ENCODE measurements around the gene ZNF771.

Gene ZNF771

GRCh38 chr16:30437511-30438046, 30.2 kb downstream of the ZNF771 start:
- no peak overlapping the region for H3K23ac ChIP-seq (ENCODE audit: low read length in 2 of 2)
- no peak overlapping the region for H3K9ac ChIP-seq (ENCODE audit: low read length)
- no peak overlapping the region for H3K4ac ChIP-seq (ENCODE audit: low read depth in 1 of 2, low read length in 2 of 2)
- H2BK15ac ChIP-seq (ENCODE audit: low read depth, poor library complexity, severe bottlenecking): no peak overlapping the region
- H3K18ac ChIP-seq (ENCODE audit: low read depth in 1 of 2, low read length in 2 of 2): no peak overlapping the region
- no peak overlapping the region for H2AFZ ChIP-seq (ENCODE audit: low read depth, low read length)
- no peak for DNase-seq
- no peaks in the 10 kb centered on the region for H3K36me3 ChIP-seq (ENCODE audit: control insufficient read depth in 1 of 2, insufficient read depth in 2 of 2, low read depth in 1 of 2, low read length in 2 of 2)
- no peak overlapping the region for H4K91ac ChIP-seq (ENCODE audit: low read length)
- no peak overlapping the region for H2BK120ac ChIP-seq (ENCODE audit: low read depth, low read length)
- no peaks in the 10 kb centered on the region for H3K79me1 ChIP-seq (replicated peaks; ENCODE audit: low read length, poor library complexity, severe bottlenecking)
- H3K27ac ChIP-seq (ENCODE audit: low read length, poor library complexity, severe bottlenecking): no peak overlapping the region
- H3K9me3 ChIP-seq (ENCODE audit: control insufficient read depth, low read length): no peaks in the 10 kb centered on the region
- H2AK5ac ChIP-seq (ENCODE audit: low read length, severe bottlenecking): no peak overlapping the region
- H2BK12ac ChIP-seq (ENCODE audit: low read length in 2 of 2): no peak overlapping the region
- peaks cover 0 to 10% of the 10 kb centered on the region in 2 experiments for H3K27me3 ChIP-seq (ENCODE audit: control insufficient read depth in 1 of 2, insufficient read depth in 1 of 2, low read length in 2 of 2)
- H2BK5ac ChIP-seq (ENCODE audit: low read depth, low read length, poor library complexity, severe bottlenecking): no peak overlapping the region
- H3K14ac ChIP-seq (ENCODE audit: low read length in 2 of 2): no peak overlapping the region
- H3K4me3 ChIP-seq (ENCODE audit: insufficient read depth in 1 of 2, low read depth in 1 of 2, low read length in 2 of 2): no peak overlapping the region
- H3K4me1 ChIP-seq (ENCODE audit: control insufficient read depth, insufficient read depth, low read depth, low read length): no peaks in the 10 kb centered on the region
- 70% methylated on average over 3 of the region's 3 CpGs for WGBS
- no peak overlapping the region for H3K4me2 ChIP-seq (ENCODE audit: low read length, poor library complexity, severe bottlenecking)
- H4K8ac ChIP-seq (ENCODE audit: low read length): no peak overlapping the region

DNA sequence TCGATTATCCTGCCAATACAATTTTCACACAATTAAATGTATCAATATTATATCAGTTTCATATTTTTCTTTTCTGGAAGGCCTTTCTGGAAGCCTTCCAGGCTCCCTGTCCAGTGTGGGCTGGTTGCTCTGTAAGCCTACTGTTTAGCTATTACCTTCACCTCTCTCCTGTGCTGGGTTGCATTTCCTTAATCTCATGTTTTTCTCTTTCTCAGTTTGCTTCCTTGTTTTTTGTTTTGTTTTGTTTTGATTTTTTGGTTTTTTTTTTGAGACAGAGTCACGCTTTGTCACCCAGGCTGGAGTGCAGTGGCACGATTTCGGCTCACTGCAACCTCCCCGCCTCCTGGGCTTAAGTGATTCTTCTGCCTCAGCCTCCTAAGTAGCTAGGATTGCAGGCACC, 31.4 kb downstream of the ZNF771 start:
- H3K23ac ChIP-seq (ENCODE audit: low read length in 2 of 2): no peak overlapping the region
- DNase-seq: no peak
- no peak overlapping the region for H3K4ac ChIP-seq (ENCODE audit: low read depth in 1 of 2, low read length in 2 of 2)
- no peaks in the 10 kb centered on the region for H3K4me1 ChIP-seq (ENCODE audit: control insufficient read depth, insufficient read depth, low read depth, low read length)
- H2BK120ac ChIP-seq (ENCODE audit: low read depth, low read length): no peak overlapping the region
- no peaks in the 10 kb centered on the region for H3K9me3 ChIP-seq (ENCODE audit: control insufficient read depth, low read length)
- no peak overlapping the region for H4K91ac ChIP-seq (ENCODE audit: low read length)
- H4K8ac ChIP-seq (ENCODE audit: low read length): no peak overlapping the region
- no peak overlapping the region for H2BK12ac ChIP-seq (ENCODE audit: low read length in 2 of 2)
- no peak overlapping the region for H2AK5ac ChIP-seq (ENCODE audit: low read length, severe bottlenecking)
- H2BK5ac ChIP-seq (ENCODE audit: low read depth, low read length, poor library complexity, severe bottlenecking): no peak overlapping the region
- H3K36me3 ChIP-seq (ENCODE audit: control insufficient read depth in 1 of 2, insufficient read depth in 2 of 2, low read depth in 1 of 2, low read length in 2 of 2): peaks cover 0 to 10% of the 10 kb centered on the region in 2 experiments
- peaks cover 0 to 8% of the 10 kb centered on the region in 2 experiments for H3K27me3 ChIP-seq (ENCODE audit: control insufficient read depth in 1 of 2, insufficient read depth in 1 of 2, low read length in 2 of 2)
- H2BK15ac ChIP-seq (ENCODE audit: low read depth, poor library complexity, severe bottlenecking): no peak overlapping the region
- no peak overlapping the region for H3K27ac ChIP-seq (ENCODE audit: low read length, poor library complexity, severe bottlenecking)
- peaks cover 4% of the 10 kb centered on the region for H3K79me1 ChIP-seq (replicated peaks; ENCODE audit: low read length, poor library complexity, severe bottlenecking)
- H3K9ac ChIP-seq (ENCODE audit: low read length): no peak overlapping the region
- no peak overlapping the region for H3K4me2 ChIP-seq (ENCODE audit: low read length, poor library complexity, severe bottlenecking)
- no peak overlapping the region for H2AFZ ChIP-seq (ENCODE audit: low read depth, low read length)
- H3K4me3 ChIP-seq (ENCODE audit: insufficient read depth in 1 of 2, low read depth in 1 of 2, low read length in 2 of 2): no peak overlapping the region
- WGBS: 94% methylated on average over 5 of the region's 5 CpGs
- H3K18ac ChIP-seq (ENCODE audit: low read depth in 1 of 2, low read length in 2 of 2): no peak overlapping the region
- H3K14ac ChIP-seq (ENCODE audit: low read length in 2 of 2): no peak overlapping the region

- no peak overlapping the region for H3K18ac ChIP-seq (ENCODE audit: low read depth in 1 of 2, low read length in 2 of 2)
- H2AFZ ChIP-seq (ENCODE audit: low read depth, low read length): no peak overlapping the region
- peaks cover 11% of the 10 kb centered on the region for H3K79me1 ChIP-seq (replicated peaks; ENCODE audit: low read length, poor library complexity, severe bottlenecking)
- no peak overlapping the region for H2AK5ac ChIP-seq (ENCODE audit: low read length, severe bottlenecking)
- no peak overlapping the region for H2BK15ac ChIP-seq (ENCODE audit: low read depth, poor library complexity, severe bottlenecking)
- peaks cover 4 to 20% of the 10 kb centered on the region in 2 experiments for H3K36me3 ChIP-seq (ENCODE audit: control insufficient read depth in 1 of 2, insufficient read depth in 2 of 2, low read depth in 1 of 2, low read length in 2 of 2)
- H3K4me1 ChIP-seq (ENCODE audit: control insufficient read depth, insufficient read depth, low read depth, low read length): peaks cover 1% of the 10 kb centered on the region
- H2BK12ac ChIP-seq (ENCODE audit: low read length in 2 of 2): no peak overlapping the region
- H3K9me3 ChIP-seq (ENCODE audit: control insufficient read depth, low read length): no peaks in the 10 kb centered on the region
- H3K9ac ChIP-seq (ENCODE audit: low read length): no peak overlapping the region
- no peak overlapping the region for H3K4me3 ChIP-seq (ENCODE audit: insufficient read depth in 1 of 2, low read depth in 1 of 2, low read length in 2 of 2)
- H3K27ac ChIP-seq (ENCODE audit: low read length, poor library complexity, severe bottlenecking): no peak overlapping the region
- peaks cover 0 to under 1% of the 10 kb centered on the region in 2 experiments for H3K27me3 ChIP-seq (ENCODE audit: control insufficient read depth in 1 of 2, insufficient read depth in 1 of 2, low read length in 2 of 2)
- DNase-seq: no peak
- H4K8ac ChIP-seq (ENCODE audit: low read length): no peak overlapping the region
- H2BK120ac ChIP-seq (ENCODE audit: low read depth, low read length): no peak overlapping the region
- 90% methylated on average over 4 of the region's 6 CpGs for WGBS
- no peak overlapping the region for H3K23ac ChIP-seq (ENCODE audit: low read length in 2 of 2)
- no peak overlapping the region for H3K4me2 ChIP-seq (ENCODE audit: low read length, poor library complexity, severe bottlenecking)
- no peak overlapping the region for H3K4ac ChIP-seq (ENCODE audit: low read depth in 1 of 2, low read length in 2 of 2)
- H2BK5ac ChIP-seq (ENCODE audit: low read depth, low read length, poor library complexity, severe bottlenecking): no peak overlapping the region
- H4K91ac ChIP-seq (ENCODE audit: low read length): no peak overlapping the region
- no peak overlapping the region for H3K14ac ChIP-seq (ENCODE audit: low read length in 2 of 2)
These were observed 32.4 kb downstream of the ZNF771 start for GRCh38 chr16:30439720-30440348.

- Histone ChIP-seq H3K18ac (ENCODE audit: low read depth in 1 of 2, low read length in 2 of 2) (no peak overlapping the region), H3K4me2 (ENCODE audit: low read length, poor library complexity, severe bottlenecking) (no peak overlapping the region), H4K91ac (ENCODE audit: low read length) (no peak overlapping the region), H3K9ac (ENCODE audit: low read length) (no peak overlapping the region), H3K4me3 (ENCODE audit: insufficient read depth in 1 of 2, low read depth in 1 of 2, low read length in 2 of 2) (peak overlapping the region in 1 of 2 experiments; percentile 95), H2BK12ac (ENCODE audit: low read length in 2 of 2) (no peak overlapping the region), H3K9me3 (ENCODE audit: control insufficient read depth, low read length) (no peaks in the 10 kb centered on the region), H2BK120ac (ENCODE audit: low read depth, low read length) (no peak overlapping the region), H3K4me1 (ENCODE audit: control insufficient read depth, insufficient read depth, low read depth, low read length) (peaks cover 7% of the 10 kb centered on the region), H2AFZ (ENCODE audit: low read depth, low read length) (no peak overlapping the region), H3K36me3 (ENCODE audit: control insufficient read depth in 1 of 2, insufficient read depth in 2 of 2, low read depth in 1 of 2, low read length in 2 of 2) (peaks cover 4 to 20% of the 10 kb centered on the region in 2 experiments), H3K14ac (ENCODE audit: low read length in 2 of 2) (no peak overlapping the region), H3K27ac (ENCODE audit: low read length, poor library complexity, severe bottlenecking) (no peak overlapping the region), H3K27me3 (ENCODE audit: control insufficient read depth in 1 of 2, insufficient read depth in 1 of 2, low read length in 2 of 2) (no peaks in the 10 kb centered on the region), H2BK15ac (ENCODE audit: low read depth, poor library complexity, severe bottlenecking) (no peak overlapping the region), H4K8ac (ENCODE audit: low read length) (no peak overlapping the region), H3K4ac (ENCODE audit: low read depth in 1 of 2, low read length in 2 of 2) (no peak overlapping the region), H3K23ac (ENCODE audit: low read length in 2 of 2) (no peak overlapping the region), H3K79me1 (replicated peaks; ENCODE audit: low read length, poor library complexity, severe bottlenecking) (peaks cover 11% of the 10 kb centered on the region), H2BK5ac (ENCODE audit: low read depth, low read length, poor library complexity, severe bottlenecking) (no peak overlapping the region), H2AK5ac (ENCODE audit: low read length, severe bottlenecking) (no peak overlapping the region)
- 100% methylated on average over 2 of the region's 2 CpGs for WGBS
- no peak for DNase-seq
These were observed 36.2 kb downstream of the ZNF771 start for GRCh38 chr16:30443631-30444030.
